ENCODE data around the gene DNAJC22.
"Not testable (repeated sequence)": the region's sequence is repeated elsewhere in the genome, so short reads cannot be mapped to it uniquely, and the experiment has no call there.

DNAJC22 gene

GRCh38 chr12:49369411-49370145, 22.9 kb downstream of the DNAJC22 start:
- no peak for DNase-seq

- DNase-seq = no peak
Measured at GRCh38 chr12:49370539-49370938, 23.9 kb downstream of the DNAJC22 start.

GRCh38 chr12:49375406-49375805, 28.7 kb downstream of the DNAJC22 start:
- DNase-seq = no peak

GRCh38 chr12:49377386-49377785, 30.7 kb downstream of the DNAJC22 start:
- DNase-seq = no peak

- DNase-seq = not testable (repeated sequence)
Measured at GRCh38 chr12:49380184-49380583, 33.5 kb downstream of the DNAJC22 start.

GRCh38 chr12:49388682-49389386, 42.1 kb downstream of the DNAJC22 start:
- no peak for DNase-seq

GRCh38 chr12:49389387-49389703, 42.7 kb downstream of the DNAJC22 start:
- DNase-seq = no peak

- no peak for DNase-seq
Measured at GRCh38 chr12:49397000-49397399, 50.3 kb downstream of the DNAJC22 start.

- DNase-seq = no peak
Measured at GRCh38 chr12:49400304-49400703, 53.6 kb downstream of the DNAJC22 start.
